Neural progenitor cell (in vitro differentiated cells): Measurements from ENCODE around the gene RNASE4. TPM values are rescaled to one million over a fixed set of nuclear protein-coding genes. Genes with fewer than 3 reads are reported as not detected.

Source experiments
- DNase-seq: peaks from one replicate; pipeline ENCODE4 v3.0.0-alpha.2; 2016; ENCODE audit warnings: low spot score
- H2AFZ ChIP-seq: fragments of 200-600 bp; sonication (generic); replicated peaks from 2 replicates; pipeline ENCODE4 v1.6.1; 2016; ENCODE audit warnings: antibody characterized with exemption
- H3F3A ChIP-seq: fragments of 200-600 bp; sonication (generic); 2 replicates; pipeline ENCODE4 v1.6.1; 2016; ENCODE audit warnings: antibody characterized with exemption, low read depth
- H3K27ac ChIP-seq: fragments of 200-600 bp; sonication (generic); 2 replicates; pipeline ENCODE4 v1.5.1; 2016; ENCODE audit warnings: mild to moderate bottlenecking
- H3K27me3 ChIP-seq: fragments of 200-600 bp; sonication (generic); 2 replicates; pipeline ENCODE4 v1.6.1; 2016; ENCODE audit warnings: mild to moderate bottlenecking, moderate library complexity
- H3K36me3 ChIP-seq: fragments of 200-600 bp; sonication (generic); 2 replicates; pipeline ENCODE4 v1.5.1; 2016
- H3K4me1 ChIP-seq: fragments of 200-600 bp; sonication (generic); 2 replicates; pipeline ENCODE4 v1.6.1; 2016; ENCODE audit warnings: mixed run types
- H3K4me2 ChIP-seq: fragments of 200-600 bp; sonication (generic); 2 replicates; pipeline ENCODE4 v1.6.1; 2016
- H3K4me3 ChIP-seq: fragments of 200-600 bp; sonication (generic); 2 replicates; pipeline ENCODE4 v1.5.1; 2016
- H3K79me2 ChIP-seq: fragments of 200-600 bp; sonication (generic); 2 replicates; pipeline ENCODE4 v1.6.1; 2016; ENCODE audit warnings: low read depth
- H3K9ac ChIP-seq: fragments of 200-600 bp; sonication (generic); 2 replicates; pipeline ENCODE4 v1.6.1; 2016
- H3K9me3 ChIP-seq: fragments of 200-600 bp; sonication (generic); 2 replicates; pipeline ENCODE4 v1.5.1; 2016; ENCODE audit warnings: low read depth
- H4K20me1 ChIP-seq: fragments of 200-600 bp; sonication (generic); 2 replicates; pipeline ENCODE4 v1.6.1; 2016; ENCODE audit warnings: low read depth
- H3K27ac Mint-ChIP-seq: 3 replicates; pipeline ENCODE4 v1.8.0; 2021; ENCODE audit warnings: mixed read lengths
- H3K27me3 Mint-ChIP-seq: 2 replicates; pipeline ENCODE4 v1.8.0; 2022; ENCODE audit warnings: low read depth, mild to moderate bottlenecking, inconsistent platforms, moderate library complexity, mixed read lengths; ENCODE audit not compliant: insufficient read depth
- H3K36me3 Mint-ChIP-seq: 3 replicates; pipeline ENCODE4 v1.8.0; 2021; ENCODE audit warnings: mixed read lengths
- H3K4me1 Mint-ChIP-seq: 3 replicates; pipeline ENCODE4 v1.8.0; 2021; ENCODE audit warnings: mixed read lengths
- H3K4me3 Mint-ChIP-seq: 3 replicates; pipeline ENCODE4 v1.8.0; 2021; ENCODE audit warnings: mild to moderate bottlenecking, moderate library complexity, mixed read lengths
- H3K9me3 Mint-ChIP-seq: 3 replicates; pipeline ENCODE4 v1.8.0; 2020; ENCODE audit warnings: mixed read lengths
- EZH2 ChIP-seq: fragments of 200-600 bp; sonication (generic); IDR thresholded peaks from 2 replicates; pipeline ENCODE4 v1.6.1; 2017; ENCODE audit warnings: antibody characterized with exemption, mild to moderate bottlenecking, moderate library complexity
- EZH2phosphoT487 ChIP-seq: fragments of 200-600 bp; sonication (generic); IDR thresholded peaks from 2 replicates; pipeline ENCODE4 v1.6.1; 2017; ENCODE audit warnings: antibody characterized with exemption
- total RNA-seq: library from RNA; depleted of rRNA; stranded (reverse); fragments of >200 nt; gene quantifications from 2 replicates; pipeline ENCODE4 v1.2.3, GENCODE V29; 2015; ENCODE audit warnings: low replicate concordance
- TF ChIP-seq, protein P1 (sequence below): fragments of 200-600 bp; sonication (generic); IDR thresholded peaks from 2 replicates; pipeline ENCODE4 v1.5.1; 2017; ENCODE audit warnings: antibody characterized with exemption, mild to moderate bottlenecking

The RNASE4 gene
- total RNA-seq, 1 donor from 2014 or later: 2.1 TPM

DNA sequence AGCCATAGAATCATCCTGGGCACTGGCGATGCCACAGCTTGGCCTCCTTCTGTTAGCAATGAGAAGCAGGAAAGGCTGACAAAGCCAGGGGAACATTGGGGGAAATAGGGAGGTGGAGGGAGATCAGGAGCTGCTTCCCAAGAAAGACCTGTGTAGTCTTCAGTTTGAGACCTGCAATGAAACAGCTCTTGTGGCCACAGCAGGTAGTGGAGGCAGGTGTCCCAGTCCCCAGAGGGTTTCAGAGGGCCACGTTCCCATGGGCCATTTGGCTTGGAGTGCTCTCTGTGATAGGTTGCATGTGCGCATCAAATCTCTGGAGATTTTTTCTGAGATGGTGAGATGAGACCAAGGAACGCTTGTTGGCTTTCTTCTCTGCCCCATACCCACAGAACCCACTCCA lies 28.5 kb upstream of the RNASE4 start:
- peaks cover 99% of the 10 kb centered on the region for H3K27me3 ChIP-seq
- no peak overlapping the region for H3K4me3 Mint-ChIP-seq
- no peak overlapping the region for H3K27ac Mint-ChIP-seq

GRCh38 chr14:20656274-20656673 lies 28.1 kb upstream of the RNASE4 start:
- Histone ChIP-seq H3K36me3 (no peaks in the 10 kb centered on the region), H3K27ac (no peak overlapping the region), H3K4me2 (no peak overlapping the region), H4K20me1 (peaks cover 3% of the 10 kb centered on the region), H3K27me3 (peaks cover 100% of the 10 kb centered on the region), H3K4me1 (no peaks in the 10 kb centered on the region), H3K79me2 (no peaks in the 10 kb centered on the region), H3K4me3 (no peak overlapping the region), H3F3A (no peaks in the 10 kb centered on the region), H3K9me3 (no peaks in the 10 kb centered on the region), H2AFZ (no peak overlapping the region), H3K9ac (no peak overlapping the region)
- Mint-ChIP-seq H3K4me1 (peaks cover 8% of the 10 kb centered on the region), H3K27me3 (peaks cover 64% of the 10 kb centered on the region), H3K36me3 (no peaks in the 10 kb centered on the region), H3K4me3 (no peak overlapping the region), H3K9me3 (peaks cover 11% of the 10 kb centered on the region), H3K27ac (no peak overlapping the region)
- no peak for TF ChIP-seq EZH2
- TF ChIP-seq, protein P1, sequence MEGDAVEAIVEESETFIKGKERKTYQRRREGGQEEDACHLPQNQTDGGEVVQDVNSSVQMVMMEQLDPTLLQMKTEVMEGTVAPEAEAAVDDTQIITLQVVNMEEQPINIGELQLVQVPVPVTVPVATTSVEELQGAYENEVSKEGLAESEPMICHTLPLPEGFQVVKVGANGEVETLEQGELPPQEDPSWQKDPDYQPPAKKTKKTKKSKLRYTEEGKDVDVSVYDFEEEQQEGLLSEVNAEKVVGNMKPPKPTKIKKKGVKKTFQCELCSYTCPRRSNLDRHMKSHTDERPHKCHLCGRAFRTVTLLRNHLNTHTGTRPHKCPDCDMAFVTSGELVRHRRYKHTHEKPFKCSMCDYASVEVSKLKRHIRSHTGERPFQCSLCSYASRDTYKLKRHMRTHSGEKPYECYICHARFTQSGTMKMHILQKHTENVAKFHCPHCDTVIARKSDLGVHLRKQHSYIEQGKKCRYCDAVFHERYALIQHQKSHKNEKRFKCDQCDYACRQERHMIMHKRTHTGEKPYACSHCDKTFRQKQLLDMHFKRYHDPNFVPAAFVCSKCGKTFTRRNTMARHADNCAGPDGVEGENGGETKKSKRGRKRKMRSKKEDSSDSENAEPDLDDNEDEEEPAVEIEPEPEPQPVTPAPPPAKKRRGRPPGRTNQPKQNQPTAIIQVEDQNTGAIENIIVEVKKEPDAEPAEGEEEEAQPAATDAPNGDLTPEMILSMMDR: no peak
- no peak for DNase-seq

More for the DNA sequence above, 28.5 kb upstream of the RNASE4 start:
- H3K9me3 ChIP-seq: no peaks in the 10 kb centered on the region
- no peaks in the 10 kb centered on the region for H3K79me2 ChIP-seq
- Mint-ChIP-seq H3K4me1 (peaks cover 8% of the 10 kb centered on the region), H3K27me3 (peaks cover 61% of the 10 kb centered on the region), H3K9me3 (peaks cover 11% of the 10 kb centered on the region), H3K36me3 (no peaks in the 10 kb centered on the region)
- peaks cover 3% of the 10 kb centered on the region for H4K20me1 ChIP-seq
- no peaks in the 10 kb centered on the region for H3K4me1 ChIP-seq
- no peak for DNase-seq
- no peak overlapping the region for H2AFZ ChIP-seq
- H3K36me3 ChIP-seq: no peaks in the 10 kb centered on the region
- no peaks in the 10 kb centered on the region for H3F3A ChIP-seq
- no peak overlapping the region for H3K9ac ChIP-seq
- no peak overlapping the region for H3K4me2 ChIP-seq
- TF ChIP-seq EZH2 (no peak), EZH2phosphoT487 (no peak)
- TF ChIP-seq, protein P1: no peak
- no peak overlapping the region for H3K27ac ChIP-seq
- no peak overlapping the region for H3K4me3 ChIP-seq

- Histone ChIP-seq H4K20me1 (peaks cover 3% of the 10 kb centered on the region), H3K9me3 (no peaks in the 10 kb centered on the region), H3K36me3 (no peaks in the 10 kb centered on the region), H3K27me3 (peaks cover 100% of the 10 kb centered on the region), H3K4me1 (no peaks in the 10 kb centered on the region), H3K79me2 (no peaks in the 10 kb centered on the region), H3K9ac (no peak overlapping the region), H3K27ac (no peak overlapping the region), H3K4me3 (peak overlapping the region; percentile 33), H3K4me2 (peak overlapping the region; percentile 68), H2AFZ (no peak overlapping the region), H3F3A (peaks cover under 1% of the 10 kb centered on the region)
- Mint-ChIP-seq H3K27ac (no peak overlapping the region), H3K4me1 (peaks cover 8% of the 10 kb centered on the region), H3K9me3 (peaks cover 11% of the 10 kb centered on the region), H3K36me3 (no peaks in the 10 kb centered on the region), H3K27me3 (peaks cover 73% of the 10 kb centered on the region), H3K4me3 (peak overlapping the region; percentile 2)
- peak; percentile 59 for DNase-seq
- TF ChIP-seq, protein P1: peak; percentile 36
- TF ChIP-seq EZH2phosphoT487 (no peak), EZH2 (no peak)
Measured at GRCh38 chr14:20657216-20658211, 26.8 kb upstream of the RNASE4 start.
